Ishikawa (cell line): Measurements from ENCODE around the gene OPCML.

ENCODE experiments used
- CEBPB ChIP-seq: IDR thresholded peaks from 2 replicates; pipeline ENCODE4 v1.6.1; 2012
- CREB1 ChIP-seq: IDR thresholded peaks from 2 replicates; pipeline ENCODE4 v1.6.1; 2012; ENCODE audit warnings: low read depth
- EP300 ChIP-seq: IDR thresholded peaks from 2 replicates; pipeline ENCODE4 v1.6.1; 2012; ENCODE audit warnings: borderline replicate concordance
- FOXM1 ChIP-seq: IDR thresholded peaks from 2 replicates; pipeline ENCODE4 v1.6.1; 2012; ENCODE audit warnings: low read depth, borderline replicate concordance
- MAX ChIP-seq: IDR thresholded peaks from 2 replicates; pipeline ENCODE4 v1.6.1; 2012
- RAD21 ChIP-seq: IDR thresholded peaks from 2 replicates; pipeline ENCODE4 v1.6.1; 2012; ENCODE audit warnings: low read depth
- REST ChIP-seq: IDR thresholded peaks from 2 replicates; pipeline ENCODE4 v1.6.1; 2012; ENCODE audit warnings: low read depth, mild to moderate bottlenecking
- TAF1 ChIP-seq: IDR thresholded peaks from 2 replicates; pipeline ENCODE4 v1.6.1; 2012; ENCODE audit warnings: low read depth, mild to moderate bottlenecking
- TCF12 ChIP-seq: IDR thresholded peaks from 2 replicates; pipeline ENCODE4 v1.6.1; 2012; ENCODE audit warnings: low read depth
- TEAD4 ChIP-seq: IDR thresholded peaks from 2 replicates; pipeline ENCODE4 v1.6.1; 2012
- USF1 ChIP-seq: IDR thresholded peaks from 2 replicates; pipeline ENCODE4 v1.6.1; 2012
- YY1 ChIP-seq: IDR thresholded peaks from 2 replicates; pipeline ENCODE4 v1.6.1; 2012; ENCODE audit warnings: low read depth
- ZBTB7A ChIP-seq: IDR thresholded peaks from 2 replicates; pipeline ENCODE4 v1.6.1; 2012; ENCODE audit warnings: low read depth

DNA sequence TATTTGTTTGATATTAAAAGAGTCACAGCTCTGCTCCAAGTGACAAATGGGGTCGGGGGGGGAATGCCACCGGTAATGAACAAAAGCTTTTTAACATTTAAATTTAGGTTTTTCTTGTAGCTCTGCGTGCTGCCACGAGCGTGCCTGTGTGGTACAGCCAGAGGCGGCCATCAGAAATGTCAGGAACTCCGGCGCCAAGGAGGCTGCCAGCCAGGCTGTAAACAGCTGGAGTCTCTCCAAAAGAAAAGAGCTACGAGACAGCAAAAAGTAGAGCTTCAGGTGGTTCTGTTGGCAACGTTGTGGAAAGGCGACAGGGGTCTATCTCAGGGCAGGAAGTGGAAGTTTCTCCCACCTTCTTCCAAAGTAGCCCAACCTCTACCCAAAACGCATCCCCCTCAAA lies 532.8 kb downstream of the OPCML start:
- no peak for TF ChIP-seq ZBTB7A
- TF ChIP-seq MAX: no peak
- TF ChIP-seq CEBPB: no peak
- no peak for TF ChIP-seq TAF1
- no peak for TF ChIP-seq REST
- TF ChIP-seq EP300: no peak
- TF ChIP-seq RAD21: no peak
- TF ChIP-seq CREB1: no peak
- no peak for TF ChIP-seq TCF12
- no peak for TF ChIP-seq FOXM1
- no peak for TF ChIP-seq YY1
- no peak for TF ChIP-seq USF1
- TF ChIP-seq TEAD4: no peak
